ENCODE measurements around the gene ZFAND3. TPM values are rescaled to one million over a fixed set of nuclear protein-coding genes. Genes with fewer than 3 reads are reported as not detected.
"Not testable (repeated sequence)": the region's sequence is repeated elsewhere in the genome, so short reads cannot be mapped to it uniquely, and the experiment has no call there.

The ZFAND3 gene
- total RNA-seq, 1 experiment from 2014 or later = 107 TPM

GRCh38 chr6:38047562-38047961 lies 228.0 kb downstream of the ZFAND3 start:
- H3K27ac Mint-ChIP-seq (ENCODE audit: unreplicated experiment) = no peak overlapping the region
- no TSS peak for BruUV-seq (replicated peaks)
- intact Hi-C loops (cut with micrococcal nuclease; ENCODE audit: unreplicated experiment) = no loop called here
- Histone ChIP-seq H3K4me1 (peaks cover 7% of the 10 kb centered on the region), H3K27me3 (replicated peaks; ENCODE audit: control insufficient read depth, insufficient read depth, low read length) (no peaks in the 10 kb centered on the region), H3K9me3 (no peaks in the 10 kb centered on the region), H3K36me3 (ENCODE audit: control insufficient read depth, insufficient read depth, low read length) (no peaks in the 10 kb centered on the region), H3K4me3 (ENCODE audit: low read depth, low read length) (no peak overlapping the region)
- H3K4me1 Mint-ChIP-seq (ENCODE audit: low read depth, unreplicated experiment) = no peaks in the 10 kb centered on the region
- no peak for DNase-seq
- ChIA-PET POLR2A (no interaction called here), CTCF (no interaction called here)
- no peaks in the 10 kb centered on the region for H3K27me3 Mint-ChIP-seq (ENCODE audit: insufficient read depth, unreplicated experiment)
- H3K4me3 Mint-ChIP-seq (ENCODE audit: unreplicated experiment) = no peak overlapping the region
- H3K9me3 Mint-ChIP-seq (ENCODE audit: unreplicated experiment) = no peaks in the 10 kb centered on the region
- peaks cover 6% of the 10 kb centered on the region for H3K36me3 Mint-ChIP-seq (ENCODE audit: insufficient read depth, unreplicated experiment)
- no peak for TF ChIP-seq CTCF (IDR thresholded peaks at IDR 0.05; ENCODE audit: insufficient read depth in 1 of 2, low read depth in 1 of 2, low read length in 1 of 2, severe bottlenecking in 1 of 2, unreplicated experiment in 1 of 2)

- H3K9me3 ChIP-seq; BruUV-seq (replicated peaks); intact Hi-C loops (cut with micrococcal nuclease; ENCODE audit: unreplicated experiment); CTCF ChIA-PET; POLR2A ChIA-PET; DNase-seq; H3K27me3 ChIP-seq (replicated peaks; ENCODE audit: control insufficient read depth, insufficient read depth, low read length); H3K27me3 Mint-ChIP-seq (ENCODE audit: insufficient read depth, unreplicated experiment); H3K4me3 Mint-ChIP-seq (ENCODE audit: unreplicated experiment); H3K4me3 ChIP-seq (ENCODE audit: low read depth, low read length); H3K4me1 ChIP-seq; H3K4me1 Mint-ChIP-seq (ENCODE audit: low read depth, unreplicated experiment); H3K27ac Mint-ChIP-seq (ENCODE audit: unreplicated experiment); H3K36me3 Mint-ChIP-seq (ENCODE audit: insufficient read depth, unreplicated experiment); H3K9me3 Mint-ChIP-seq (ENCODE audit: unreplicated experiment); H3K36me3 ChIP-seq (ENCODE audit: control insufficient read depth, insufficient read depth, low read length): not testable (repeated sequence)
Observed at GRCh38 chr6:38049861-38050397, 230.4 kb downstream of the ZFAND3 start.

GRCh38 chr6:38051819-38052434 lies 232.4 kb downstream of the ZFAND3 start:
- no peak for DNase-seq
- no peaks in the 10 kb centered on the region for H3K27me3 ChIP-seq (replicated peaks; ENCODE audit: control insufficient read depth, insufficient read depth, low read length)
- no peaks in the 10 kb centered on the region for H3K4me1 ChIP-seq
- ChIA-PET CTCF (no interaction called here), POLR2A (no interaction called here)
- Mint-ChIP-seq H3K27me3 (ENCODE audit: insufficient read depth, unreplicated experiment) (no peaks in the 10 kb centered on the region), H3K4me1 (ENCODE audit: low read depth, unreplicated experiment) (peaks cover 14% of the 10 kb centered on the region), H3K36me3 (ENCODE audit: insufficient read depth, unreplicated experiment) (peaks cover 8% of the 10 kb centered on the region), H3K27ac (ENCODE audit: unreplicated experiment) (no peak overlapping the region), H3K4me3 (ENCODE audit: unreplicated experiment) (no peak overlapping the region), H3K9me3 (ENCODE audit: unreplicated experiment) (no peaks in the 10 kb centered on the region)
- no peaks in the 10 kb centered on the region for H3K36me3 ChIP-seq (ENCODE audit: control insufficient read depth, insufficient read depth, low read length)
- H3K9me3 ChIP-seq = no peaks in the 10 kb centered on the region
- no peak overlapping the region for H3K4me3 ChIP-seq (ENCODE audit: low read depth, low read length)
- no TSS peak for BruUV-seq (replicated peaks)
- intact Hi-C loops (cut with micrococcal nuclease; ENCODE audit: unreplicated experiment) = no loop called here
- TF ChIP-seq CTCF (IDR thresholded peaks at IDR 0.05; ENCODE audit: insufficient read depth in 1 of 2, low read depth in 1 of 2, low read length in 1 of 2, severe bottlenecking in 1 of 2, unreplicated experiment in 1 of 2) = no peak

All from Caco-2 (cell line).